Stimulated activated CD4-positive, alpha-beta T cell treated with anti-CD3 and anti-CD28 coated beads, TNF-alpha, amount 100 ng/mL, for 1 hour (primary cell): ENCODE results near the gene ITGB1BP1.

Experiments used
- DNase-seq, 3 donors: peaks; one replicate each; pipeline ENCODE4 v3.0.0-alpha.2; 2020; ENCODE audit warnings: low read depth in 3 of 3, low spot score in 1 of 3

Gene ITGB1BP1, protein sequence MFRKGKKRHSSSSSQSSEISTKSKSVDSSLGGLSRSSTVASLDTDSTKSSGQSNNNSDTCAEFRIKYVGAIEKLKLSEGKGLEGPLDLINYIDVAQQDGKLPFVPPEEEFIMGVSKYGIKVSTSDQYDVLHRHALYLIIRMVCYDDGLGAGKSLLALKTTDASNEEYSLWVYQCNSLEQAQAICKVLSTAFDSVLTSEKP

DNA sequence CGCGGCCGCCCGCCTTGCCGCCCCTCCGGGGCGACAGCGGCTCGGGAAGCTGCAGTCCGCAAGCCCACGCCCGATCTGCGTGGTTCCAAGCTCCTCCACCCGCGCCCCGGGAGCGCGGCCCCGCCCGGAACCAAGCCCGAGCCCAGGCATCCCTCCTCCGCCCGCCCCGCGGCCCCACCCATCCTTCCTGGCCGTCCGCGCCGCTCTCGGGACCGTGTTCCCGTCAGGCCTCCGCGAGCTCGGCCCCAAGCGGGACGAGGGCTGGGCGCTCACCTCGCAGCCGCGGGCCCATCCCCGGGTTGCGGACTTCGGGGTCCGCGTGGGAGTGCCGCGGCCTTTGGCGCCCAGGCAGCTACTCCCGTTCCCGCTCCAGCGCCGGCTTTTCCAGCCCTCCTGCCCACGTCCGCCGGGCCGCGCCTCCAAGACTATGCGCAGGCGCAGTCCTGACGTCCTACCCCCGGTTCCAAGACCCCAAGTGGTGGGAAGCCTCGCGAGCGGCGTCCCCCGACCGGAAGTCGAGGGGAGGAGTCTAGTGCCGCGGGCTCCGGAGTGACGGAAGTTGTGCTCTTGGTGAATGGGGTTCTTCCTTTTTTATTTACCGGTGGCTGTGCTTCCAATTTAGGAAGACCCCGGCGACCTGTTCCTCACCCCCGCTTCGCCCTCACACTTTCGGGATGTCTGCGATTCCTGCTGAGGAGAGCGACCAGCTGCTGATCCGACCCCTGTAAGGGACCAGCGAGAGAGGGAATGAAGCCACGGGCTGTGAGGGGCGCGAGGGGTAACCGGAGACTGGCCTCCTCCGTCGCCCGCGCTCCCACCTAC lies at the start of gene ITGB1BP1, which contains the start of gene CPSF3:
Gene ITGB1BP1, minus strand, starts transcription at position 429 of the 822 bp plus-strand sequence. CDS start 4,831 bp downstream, outside the sequence.
Gene CPSF3, plus strand, starts transcription at position 555 of the 822 bp plus-strand sequence. Its CDS starts 120 bp downstream, at position 675.
- DNase-seq: peak; percentile 90 to 93 (median 93)

DNA sequence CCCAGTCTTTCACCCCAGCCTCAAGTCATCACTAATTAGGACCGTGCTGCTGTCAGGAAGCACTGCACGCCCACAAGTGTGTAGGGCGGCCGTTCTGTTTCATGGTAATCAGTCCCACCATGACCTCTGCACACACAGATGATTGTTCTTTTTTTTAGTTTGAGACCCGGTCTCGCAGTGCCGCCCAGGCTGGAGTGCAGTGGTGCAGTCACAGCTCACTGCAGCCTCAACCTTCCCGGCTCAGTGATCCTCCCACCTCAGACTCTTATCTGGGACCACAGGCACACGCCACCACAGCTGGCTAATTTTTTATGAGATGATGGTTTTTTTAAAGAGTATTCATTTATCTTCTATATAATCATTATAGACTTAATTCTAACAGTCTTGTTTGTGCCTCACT lies 49.2 kb upstream of the ITGB1BP1 start:
- no peak for DNase-seq

DNA sequence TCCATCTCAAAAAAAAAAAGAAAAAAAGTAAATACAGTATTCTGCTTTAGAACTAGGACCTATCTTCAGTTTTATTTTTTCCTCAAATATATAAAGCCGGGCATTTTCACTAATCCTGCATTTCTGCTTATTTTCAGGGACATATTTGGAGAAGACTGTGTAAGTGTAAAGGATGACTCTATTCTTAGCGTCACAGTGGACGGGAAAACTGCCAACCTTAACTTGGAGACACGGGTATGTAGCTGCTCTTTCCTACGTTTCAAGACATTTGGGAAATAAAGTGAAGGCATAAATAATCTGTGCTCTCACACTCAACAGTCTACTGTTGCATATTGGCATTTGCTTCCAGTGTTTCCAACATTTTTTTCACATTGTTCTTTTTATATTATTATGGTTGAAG lies 47.9 kb upstream of the ITGB1BP1 start:
- DNase-seq: no peak

DNA sequence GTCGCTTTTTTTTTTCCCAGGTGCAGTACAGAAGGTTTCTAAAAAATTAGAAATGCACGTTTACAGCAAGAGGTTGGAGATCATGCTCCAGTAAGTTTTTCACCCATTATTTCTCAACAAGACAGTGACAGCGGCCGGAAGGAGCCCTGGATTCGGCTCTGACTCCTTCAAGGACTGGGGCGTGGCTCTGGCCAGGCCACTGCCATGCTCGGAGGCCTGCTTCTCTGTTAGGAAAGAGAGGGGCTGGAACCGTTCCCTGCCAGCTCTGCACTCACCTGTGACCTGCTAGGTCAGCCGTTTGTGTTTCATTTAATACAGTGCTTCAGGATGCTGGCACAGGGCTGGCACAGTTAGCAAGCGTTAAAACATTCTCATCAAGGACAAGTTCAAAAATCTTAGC lies 44.4 kb upstream of the ITGB1BP1 start:
- DNase-seq: no peak

DNA sequence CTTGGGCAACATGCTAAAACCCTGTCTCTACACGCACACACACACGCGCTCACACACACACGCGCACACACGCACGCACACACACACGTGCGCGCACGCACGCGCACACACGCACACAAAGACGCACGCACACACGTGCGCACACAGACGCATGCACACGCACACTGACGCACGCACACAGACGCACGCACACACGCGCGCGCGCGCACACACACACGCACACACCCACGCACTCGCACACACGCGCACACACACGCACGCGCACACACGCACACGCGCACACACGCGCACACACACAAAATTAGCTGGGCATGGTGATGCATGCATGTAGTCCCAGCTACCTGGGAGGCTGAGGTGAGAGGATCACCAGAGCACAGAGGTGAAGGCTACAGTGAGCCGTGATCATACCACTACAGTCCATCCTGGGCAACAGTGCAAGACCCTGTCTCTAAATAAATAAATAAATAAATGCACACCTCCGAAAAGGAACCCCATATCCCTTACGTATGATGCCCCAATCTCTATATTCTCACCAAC lies 42.9 kb upstream of the ITGB1BP1 start:
- DNase-seq: no peak

DNA sequence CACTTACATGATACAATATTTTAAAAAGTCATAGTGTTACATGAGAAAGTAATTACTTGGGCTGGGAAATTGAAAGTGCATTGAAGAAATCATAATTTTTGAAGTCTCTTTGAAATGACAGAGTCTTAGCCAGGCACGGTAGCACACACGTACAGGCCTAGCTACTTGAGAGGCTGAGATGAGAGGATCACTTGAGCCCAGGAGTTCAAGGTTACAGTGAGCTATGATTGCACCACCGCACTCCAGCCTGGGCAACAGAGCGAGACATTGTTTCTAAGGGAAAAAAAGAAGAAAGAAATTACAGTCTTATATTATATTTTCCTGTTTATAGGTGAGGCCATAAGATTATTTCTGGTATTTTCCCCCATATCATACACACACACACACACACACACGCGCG lies 41.8 kb upstream of the ITGB1BP1 start:
- DNase-seq: no peak

DNA sequence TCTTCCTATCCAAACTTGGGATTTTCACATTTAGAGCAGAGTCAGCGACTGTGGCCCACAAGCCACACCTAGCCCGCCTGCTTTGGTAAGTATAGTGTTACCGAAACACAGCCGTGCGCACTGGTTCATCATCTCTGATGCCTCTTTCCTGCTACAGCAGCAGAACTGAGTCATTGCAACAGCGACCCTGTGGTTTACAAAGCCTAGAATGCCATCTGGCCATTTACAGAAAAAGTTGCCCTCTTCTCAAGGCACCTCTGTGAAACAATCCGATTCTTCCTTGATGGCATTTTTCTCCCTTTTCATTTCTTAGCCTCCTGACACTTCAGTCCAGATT lies 40.3 kb upstream of the ITGB1BP1 start:
- DNase-seq: no peak

DNA sequence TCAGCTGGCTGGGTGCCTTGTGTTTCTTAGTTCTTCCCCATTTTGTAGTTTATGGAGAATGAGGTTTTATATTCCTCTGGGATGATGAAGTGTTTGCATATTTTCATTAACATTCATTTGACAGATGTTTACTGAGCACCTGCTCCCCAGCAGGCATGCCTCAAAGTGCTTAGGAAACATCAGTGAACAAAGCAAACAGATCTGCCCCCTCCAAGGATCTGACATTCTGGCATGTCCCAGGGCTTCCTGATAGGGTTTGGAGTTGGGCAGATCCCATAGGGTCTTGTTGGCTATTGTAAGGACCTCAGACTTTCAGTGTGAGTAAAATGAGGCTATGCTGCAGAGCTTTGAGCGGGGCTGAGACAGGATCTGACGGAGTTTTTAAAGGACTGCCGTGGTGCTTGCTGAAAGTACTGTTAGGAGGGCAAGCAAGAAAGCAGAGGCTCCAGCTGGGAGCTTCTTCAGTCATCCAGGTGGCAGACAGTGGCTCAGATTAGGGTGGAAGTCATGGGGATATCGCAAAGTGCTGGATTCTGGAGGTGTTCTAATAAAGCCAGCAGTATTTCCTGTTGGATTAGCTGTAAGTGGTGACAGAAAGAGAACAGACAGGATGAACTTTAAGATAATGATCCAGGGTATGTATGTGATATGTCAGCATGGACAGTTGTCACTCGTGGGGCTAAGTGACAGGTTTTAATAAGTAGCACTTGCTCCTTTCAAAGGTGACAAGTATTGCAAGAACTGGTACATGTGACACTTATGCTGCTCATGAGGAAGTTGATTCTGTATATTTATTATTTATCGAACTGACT lies 39.8 kb upstream of the ITGB1BP1 start:
- DNase-seq: no peak

DNA sequence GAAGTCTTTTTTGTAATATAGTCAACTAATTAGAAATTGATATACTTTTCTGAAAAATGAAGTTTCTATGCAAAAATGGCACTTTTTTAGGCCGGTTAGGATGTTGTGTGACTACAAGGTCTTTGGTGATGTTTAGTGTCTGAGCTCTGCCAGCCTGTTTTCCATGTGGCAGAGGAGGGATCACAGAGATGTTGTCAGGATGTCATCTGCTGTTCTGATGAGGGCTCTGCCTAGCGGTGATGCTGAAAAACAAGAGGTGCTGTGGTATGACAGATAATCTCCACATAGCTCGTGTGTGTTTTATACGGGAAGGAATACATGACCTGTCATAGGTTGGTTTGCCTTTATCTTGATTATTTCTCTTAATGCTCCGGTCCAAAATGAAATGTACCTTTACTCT lies 39.0 kb upstream of the ITGB1BP1 start:
- no peak for DNase-seq

DNA sequence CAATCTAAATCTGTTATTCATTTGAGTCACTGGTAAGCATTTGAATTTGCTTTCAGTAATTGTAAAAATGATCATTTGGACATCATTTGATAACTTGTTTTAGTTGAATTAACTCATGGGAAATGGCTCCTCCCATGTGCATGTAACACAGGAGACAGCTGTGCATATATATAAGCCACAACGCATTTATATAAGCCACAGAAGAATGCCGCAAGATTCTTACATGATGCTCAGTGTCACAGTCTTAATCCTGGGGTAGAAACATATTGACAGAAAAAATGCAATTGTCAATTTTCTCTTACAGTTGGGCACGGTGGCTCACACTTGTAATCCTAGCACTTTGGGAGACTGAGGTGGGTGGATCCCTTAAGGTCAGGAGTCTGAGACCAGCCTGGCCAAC lies 37.8 kb upstream of the ITGB1BP1 start:
- DNase-seq: no peak

DNA sequence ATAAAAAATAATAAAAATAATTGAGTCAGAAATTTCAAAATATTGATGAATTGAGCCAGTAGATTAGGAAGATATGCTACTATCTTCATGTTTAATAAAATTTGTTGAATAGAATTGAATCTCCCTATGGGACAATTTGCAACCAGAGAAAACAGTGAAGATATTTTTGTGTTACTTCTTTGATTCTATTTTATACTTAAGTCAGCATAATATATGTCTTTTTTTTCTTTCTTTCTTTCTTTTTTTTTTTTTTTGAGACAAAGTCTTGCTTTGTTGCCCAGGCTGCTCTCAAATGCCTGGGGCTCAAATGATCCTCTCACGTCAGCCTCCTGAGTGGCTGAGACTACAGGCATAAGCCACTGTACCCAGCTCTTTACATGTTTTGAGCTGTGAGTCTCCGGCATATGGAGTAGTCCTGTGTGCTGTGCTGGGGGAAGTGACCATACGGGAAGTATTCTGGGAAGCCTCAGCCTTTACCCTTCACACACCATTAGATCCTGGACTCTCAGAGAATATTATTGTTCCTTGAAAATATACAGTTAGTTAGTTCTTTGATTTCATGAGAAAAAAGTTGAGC lies 37.2 kb upstream of the ITGB1BP1 start:
- no peak for DNase-seq

DNA sequence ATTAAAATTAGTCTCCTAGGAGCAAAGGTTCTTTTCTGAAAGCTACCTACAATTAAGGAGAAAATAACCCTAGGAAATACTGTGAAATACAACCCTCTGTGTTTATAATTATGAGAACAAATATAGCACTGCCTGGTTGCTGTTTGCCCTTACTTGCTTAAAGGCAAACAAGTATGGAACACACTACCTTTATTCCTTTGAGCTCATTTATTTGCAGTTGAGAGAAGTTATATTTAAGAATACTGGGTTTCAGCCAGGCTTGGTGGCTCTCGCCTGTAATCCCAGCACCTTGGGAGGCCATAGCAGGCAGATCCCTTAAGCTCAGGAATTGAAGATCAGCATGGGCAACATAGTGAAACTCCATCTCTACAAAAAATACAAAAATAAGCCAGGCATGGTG lies 27.9 kb upstream of the ITGB1BP1 start:
- DNase-seq: no peak

DNA sequence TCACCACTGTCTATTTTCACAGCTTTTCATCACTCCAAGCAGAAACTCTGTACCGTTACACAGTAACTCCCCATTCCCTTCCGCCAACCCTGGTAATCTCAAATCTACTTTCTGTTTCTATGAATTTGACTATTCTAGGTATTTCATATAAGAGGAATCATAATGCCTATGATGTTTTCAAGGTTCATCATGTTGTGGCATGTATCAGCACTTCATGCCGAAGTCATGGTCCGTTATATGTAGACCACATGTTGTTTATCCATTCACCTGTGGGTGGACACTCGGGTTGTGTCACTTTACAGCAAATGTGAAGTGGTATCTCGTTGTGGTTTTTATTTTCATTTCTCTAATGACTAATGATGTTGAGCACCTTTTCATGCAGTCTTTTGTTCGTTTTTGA lies 21.8 kb upstream of the ITGB1BP1 start:
- no peak for DNase-seq

DNA sequence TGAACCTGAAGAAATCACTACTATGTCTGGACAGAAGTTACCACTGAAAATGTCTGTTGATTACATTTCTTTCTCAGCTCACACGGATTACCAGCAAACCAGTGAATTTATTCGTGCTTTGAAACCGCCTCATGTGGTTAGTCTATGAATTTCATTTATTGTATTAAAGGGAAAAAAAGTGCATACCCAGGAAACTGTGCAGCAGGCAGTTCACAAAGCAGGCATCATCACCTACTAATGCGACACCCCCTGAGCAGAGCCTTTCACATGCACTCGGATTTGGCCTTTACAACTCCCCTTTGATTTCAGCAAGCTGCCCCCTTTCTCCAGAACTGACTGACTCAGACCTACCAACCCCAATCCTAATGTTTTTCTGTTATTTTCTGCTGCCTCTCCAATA lies 20.2 kb upstream of the ITGB1BP1 start:
- no peak for DNase-seq

DNA sequence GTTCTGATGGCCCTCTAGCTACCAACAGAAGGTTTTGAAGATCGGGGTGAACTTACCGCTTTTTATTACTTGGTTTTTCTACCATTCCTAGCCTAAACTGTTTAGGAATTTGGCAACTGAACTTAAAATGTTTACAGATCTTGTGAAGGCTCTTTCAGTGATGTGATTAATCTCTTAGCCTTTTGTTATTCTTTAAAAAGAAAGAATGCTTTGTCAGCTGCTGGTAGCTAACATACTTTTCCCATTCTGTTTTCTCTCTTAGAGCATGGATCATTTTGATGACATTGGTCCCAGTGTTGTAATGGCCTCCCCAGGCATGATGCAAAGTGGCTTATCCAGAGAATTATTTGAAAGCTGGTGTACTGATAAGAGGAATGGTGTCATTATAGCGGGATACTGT lies 18.2 kb upstream of the ITGB1BP1 start:
- DNase-seq: no peak

DNA sequence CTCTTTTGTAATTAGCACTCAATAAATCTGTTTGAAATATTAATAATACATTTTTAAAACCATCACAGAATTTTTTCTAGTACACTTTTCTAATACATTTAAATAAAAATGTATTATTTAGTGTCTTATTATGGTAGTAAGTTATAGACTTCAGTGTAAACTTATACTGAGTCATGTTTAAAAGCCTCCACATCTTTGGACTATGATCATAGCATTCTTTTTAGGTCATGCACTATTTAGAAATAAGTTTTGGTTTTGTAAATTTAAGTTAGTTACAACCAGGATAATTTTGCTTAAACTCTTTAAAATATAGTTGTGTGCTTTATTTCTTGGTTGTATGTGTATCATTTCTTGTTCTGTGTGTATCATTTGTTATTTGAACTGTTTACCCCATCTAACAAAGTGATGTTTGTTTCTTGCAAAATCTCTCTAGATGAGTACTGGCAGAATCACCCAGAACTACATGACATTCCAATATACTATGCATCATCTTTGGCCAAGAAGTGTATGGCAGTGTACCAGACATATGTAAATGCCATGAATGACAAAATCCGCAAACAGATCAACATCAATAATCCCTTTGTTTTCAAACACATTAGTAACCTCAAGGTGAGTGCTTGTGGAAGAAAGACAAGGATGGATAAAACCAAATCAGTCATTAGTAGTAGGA lies 16.9 kb upstream of the ITGB1BP1 start:
- no peak for DNase-seq

DNA sequence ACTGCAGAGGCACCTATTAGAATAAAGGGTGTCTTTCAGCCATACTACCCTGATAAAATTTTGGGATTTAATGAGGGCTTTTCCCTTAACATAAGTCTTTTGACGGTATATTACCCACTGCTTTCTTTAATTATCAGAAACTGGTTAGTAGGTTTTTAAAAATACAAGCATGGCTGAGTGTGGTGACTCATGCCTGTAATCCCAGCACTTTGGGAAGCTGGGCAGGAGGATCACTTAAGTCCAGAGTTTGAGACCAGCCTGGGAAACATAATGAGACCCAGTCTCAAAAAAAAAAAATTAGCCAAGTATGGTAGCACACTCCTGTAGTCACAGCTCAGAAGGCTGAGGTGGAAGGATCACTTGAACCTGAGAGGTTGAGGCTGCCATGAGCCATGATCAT lies 16.2 kb upstream of the ITGB1BP1 start:
- DNase-seq: no peak

DNA sequence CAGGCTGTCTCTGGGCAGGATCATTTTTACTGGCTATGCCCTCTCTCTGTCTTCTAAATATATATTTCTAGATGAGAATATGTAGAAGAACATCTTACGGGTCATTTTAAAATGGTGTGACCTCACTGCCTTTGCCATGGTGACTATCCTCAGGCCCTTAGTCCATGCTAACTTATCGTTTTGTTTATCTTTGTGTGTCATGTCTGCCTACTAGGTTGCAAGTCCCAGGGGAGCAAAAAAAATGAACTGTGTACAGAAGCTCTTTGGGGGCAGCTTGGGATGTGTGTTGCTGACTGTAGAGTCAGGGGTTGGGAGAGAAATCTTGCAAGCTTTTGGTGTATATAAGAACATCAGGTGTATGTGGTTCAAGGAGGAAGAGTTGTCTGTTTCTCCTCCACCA lies 11.2 kb upstream of the ITGB1BP1 start:
- DNase-seq: no peak

DNA sequence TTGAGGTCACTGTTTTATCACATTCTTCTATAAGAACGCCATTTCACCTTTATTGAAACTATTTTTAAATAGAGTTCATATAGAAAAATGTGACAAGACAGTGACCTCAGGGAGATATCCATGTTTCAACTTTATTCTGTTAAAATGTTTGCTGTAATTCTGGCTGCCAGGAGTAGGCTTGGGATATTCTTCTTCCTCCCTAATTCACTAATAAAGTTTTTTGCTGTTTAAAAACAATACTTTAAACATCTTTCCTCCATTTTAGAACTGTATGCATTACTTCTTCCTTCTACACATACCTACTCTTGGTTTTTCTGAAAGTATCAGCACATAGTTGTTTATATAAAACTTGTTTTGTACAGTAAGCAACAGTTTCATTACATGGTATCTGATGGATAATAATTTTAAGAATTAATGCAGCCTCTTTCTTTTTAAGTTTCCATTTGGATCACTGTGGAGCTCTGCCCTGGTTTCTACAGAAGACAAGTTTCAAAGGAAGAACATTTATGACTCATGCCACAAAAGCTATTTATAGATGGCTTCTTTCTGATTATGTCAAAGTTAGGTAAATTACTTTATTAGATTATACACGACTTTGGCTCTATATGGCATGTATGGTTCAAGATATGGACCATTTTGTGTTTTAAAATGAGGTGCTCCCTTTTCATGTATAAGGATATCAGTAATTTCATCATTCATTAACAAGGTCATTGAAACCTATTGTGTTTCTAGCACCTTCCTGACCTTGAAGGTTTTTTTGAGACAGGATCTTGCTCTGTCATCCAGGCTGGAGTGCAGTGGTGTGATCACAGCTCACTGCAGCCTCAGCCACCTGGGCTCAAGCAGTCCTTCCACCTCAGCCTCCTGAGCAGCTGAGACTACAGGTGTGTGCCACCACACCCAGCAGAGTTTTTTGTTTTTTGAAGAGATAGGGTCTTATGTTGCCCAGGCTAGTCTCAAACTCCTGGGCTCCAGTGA lies 7.3 kb upstream of the ITGB1BP1 start:
- DNase-seq: no peak
